Measurements from ENCODE around the gene RIMS3.
A peak's percentile ranks its signal among the peaks of the same experiment; 100 is the strongest.

The RIMS3 gene

GRCh38 chr1:40691538-40692428, 26.3 kb upstream of the RIMS3 start, which contains the start of gene NFYC:
NFYC (plus strand) TSS chr1:40691704; CDS start chr1:40738844, 47,140 bp downstream.
- peak; percentile 96 for DNase-seq (ENCODE audit: low spot score)

- DNase-seq (ENCODE audit: low spot score) = no peak
Measured at GRCh38 chr1:40690771-40691537, 25.5 kb upstream of the RIMS3 start.

GRCh38 chr1:40689737-40690136, 24.3 kb upstream of the RIMS3 start:
- no peak for DNase-seq (ENCODE audit: low spot score)

GRCh38 chr1:40687661-40688060, 22.2 kb upstream of the RIMS3 start:
- DNase-seq (ENCODE audit: low spot score) = no peak

- DNase-seq (ENCODE audit: low spot score) = no peak
Measured at GRCh38 chr1:40687059-40687458, 21.6 kb upstream of the RIMS3 start.

- DNase-seq (ENCODE audit: low spot score) = no peak
Measured at GRCh38 chr1:40684669-40685068, 19.2 kb upstream of the RIMS3 start.

GRCh38 chr1:40679165-40679953, 13.9 kb upstream of the RIMS3 start:
- no peak for DNase-seq (ENCODE audit: low spot score)

GRCh38 chr1:40676501-40676900, 11.0 kb upstream of the RIMS3 start:
- DNase-seq (ENCODE audit: low spot score) = no peak

- no peak for DNase-seq (ENCODE audit: low spot score)
Measured at GRCh38 chr1:40673452-40673851, 8.0 kb upstream of the RIMS3 start.

GRCh38 chr1:40668769-40669525, 3.5 kb upstream of the RIMS3 start:
- DNase-seq (ENCODE audit: low spot score) = peak; percentile 82

- no peak for DNase-seq (ENCODE audit: low spot score)
Measured at GRCh38 chr1:40664791-40665190, 691 bp downstream of the RIMS3 start.

- no peak for DNase-seq (ENCODE audit: low spot score)
Measured at GRCh38 chr1:40664167-40664537, 1.3 kb downstream of the RIMS3 start.

- no peak for DNase-seq (ENCODE audit: low spot score)
Measured at GRCh38 chr1:40663324-40664166, 1.9 kb downstream of the RIMS3 start.

- DNase-seq (ENCODE audit: low spot score) = peak; percentile 12
Measured at GRCh38 chr1:40662864-40663263, 2.6 kb downstream of the RIMS3 start.

GRCh38 chr1:40662151-40662550, 3.3 kb downstream of the RIMS3 start:
- DNase-seq (ENCODE audit: low spot score) = no peak

- DNase-seq (ENCODE audit: low spot score) = no peak
Measured at GRCh38 chr1:40661678-40662077, 3.8 kb downstream of the RIMS3 start.

GRCh38 chr1:40659649-40659947, 5.9 kb downstream of the RIMS3 start:
- no peak for DNase-seq (ENCODE audit: low spot score)

GRCh38 chr1:40658751-40659648, 6.5 kb downstream of the RIMS3 start:
- no peak for DNase-seq (ENCODE audit: low spot score)

GRCh38 chr1:40657046-40657445, 8.4 kb downstream of the RIMS3 start:
- no peak for DNase-seq (ENCODE audit: low spot score)
